DND-41 (cell line): ENCODE data around the gene WAS.

Experiments used
- ATAC-seq: fragments of 200-7000 bp; cut with Tn5 transposase; 3 replicates; pipeline ENCODE4 v1.9.1; 2021; ENCODE audit warnings: low read depth; ENCODE audit not compliant: insufficient read depth
- DNase-seq: peaks from one replicate; pipeline ENCODE4 v3.0.0-alpha.2; 2020
- H2AFZ ChIP-seq: 2 replicates; pipeline ENCODE4 v1.6.0; 2012; ENCODE audit warnings: low read depth, low read length
- H3K27ac ChIP-seq: 2 replicates; pipeline ENCODE4 v1.5.1; 2012; ENCODE audit warnings: low read length, inconsistent platforms
- H3K27me3 ChIP-seq: fragments of 200-600 bp; sonication (generic); 2 replicates; pipeline ENCODE4 v1.6.0; 2012; ENCODE audit warnings: low read length, mild to moderate bottlenecking, inconsistent platforms; ENCODE audit not compliant: insufficient read depth, poor library complexity
- H3K36me3 ChIP-seq: 2 replicates; pipeline ENCODE4 v1.5.1; 2012; ENCODE audit warnings: low read length, inconsistent platforms; ENCODE audit not compliant: insufficient read depth
- H3K4me1 ChIP-seq: 2 replicates; pipeline ENCODE4 v1.5.1; 2012; ENCODE audit warnings: mild to moderate bottlenecking, low read length; ENCODE audit not compliant: insufficient read depth
- H3K4me2 ChIP-seq: 2 replicates; pipeline ENCODE4 v1.6.0; 2012; ENCODE audit warnings: mild to moderate bottlenecking, moderate library complexity, low read length, inconsistent platforms; ENCODE audit not compliant: insufficient read depth
- H3K4me3 ChIP-seq, 2 experiments: fragments of 200-600 bp in 1 of 2; shearing (Covaris generic) in 1 of 2; 2 replicates each; pipeline ENCODE4 v1.5.1; 2012 to 2016; ENCODE audit warnings: inconsistent platforms in 2 of 2, low read length in 2 of 2, mild to moderate bottlenecking in 2 of 2, low read depth in 1 of 2, moderate library complexity in 1 of 2
- H3K79me2 ChIP-seq: 2 replicates; pipeline ENCODE4 v1.6.0; 2012; ENCODE audit warnings: low read length, inconsistent platforms; ENCODE audit not compliant: insufficient read depth
- H3K9ac ChIP-seq: 2 replicates; pipeline ENCODE4 v1.6.0; 2012; ENCODE audit warnings: low read depth, mild to moderate bottlenecking, inconsistent platforms, low read length, moderate library complexity
- H3K9me3 ChIP-seq: 2 replicates; pipeline ENCODE4 v1.5.1; 2012; ENCODE audit warnings: low read length, moderate library complexity, mild to moderate bottlenecking, inconsistent platforms; ENCODE audit not compliant: insufficient read depth, severe bottlenecking
- H4K20me1 ChIP-seq: 2 replicates; pipeline ENCODE4 v1.6.0; 2012; ENCODE audit warnings: low read length; ENCODE audit not compliant: insufficient read depth
- CTCF ChIP-seq: IDR thresholded peaks from 2 replicates; pipeline ENCODE4 v1.5.1; 2012; ENCODE audit warnings: borderline replicate concordance, low read length, moderate library complexity, mild to moderate bottlenecking; ENCODE audit not compliant: poor library complexity, severe bottlenecking; ENCODE audit errors: extremely low read depth
- EZH2 ChIP-seq: IDR thresholded peaks from 3 replicates; pipeline ENCODE4 v1.6.1; 2012; ENCODE audit warnings: borderline replicate concordance, low read depth, mild to moderate bottlenecking, moderate library complexity, low read length, inconsistent platforms; ENCODE audit not compliant: severe bottlenecking

The WAS gene

DNA sequence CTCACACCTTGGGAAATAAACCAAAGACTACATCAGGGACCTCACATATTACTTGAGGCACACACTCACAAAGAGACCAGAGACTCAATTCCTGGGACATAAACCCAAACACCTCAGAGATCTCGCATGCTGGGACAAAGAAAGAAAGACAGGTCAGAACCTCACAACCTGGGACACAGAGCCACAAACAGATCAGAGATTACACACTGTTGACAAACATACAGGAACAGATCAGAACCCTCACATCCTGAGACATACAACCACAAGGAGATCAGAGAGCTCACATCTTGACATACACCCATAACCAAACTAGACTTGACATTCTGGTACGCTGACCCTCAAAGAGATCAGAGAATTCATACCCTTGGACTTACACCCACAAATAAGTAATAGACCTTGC, 30.2 kb downstream of the WAS start:
- Histone ChIP-seq H3K4me2 (no peak overlapping the region), H3K79me2 (no peaks in the 10 kb centered on the region), H3K9ac (no peak overlapping the region), H3K4me3 (no peak overlapping the region), H3K27me3 (no peaks in the 10 kb centered on the region), H3K36me3 (peaks cover under 1% of the 10 kb centered on the region), H3K9me3 (no peaks in the 10 kb centered on the region), H2AFZ (no peak overlapping the region), H3K4me1 (peaks cover 9% of the 10 kb centered on the region; the same call in 1 of the 2 replicates), H3K27ac (no peak overlapping the region), H4K20me1 (peaks cover 5% of the 10 kb centered on the region; the same call in 1 of the 2 replicates)
- ATAC-seq, result no peak
- TF ChIP-seq EZH2 (no peak), CTCF (no peak)
- no peak for DNase-seq

DNA sequence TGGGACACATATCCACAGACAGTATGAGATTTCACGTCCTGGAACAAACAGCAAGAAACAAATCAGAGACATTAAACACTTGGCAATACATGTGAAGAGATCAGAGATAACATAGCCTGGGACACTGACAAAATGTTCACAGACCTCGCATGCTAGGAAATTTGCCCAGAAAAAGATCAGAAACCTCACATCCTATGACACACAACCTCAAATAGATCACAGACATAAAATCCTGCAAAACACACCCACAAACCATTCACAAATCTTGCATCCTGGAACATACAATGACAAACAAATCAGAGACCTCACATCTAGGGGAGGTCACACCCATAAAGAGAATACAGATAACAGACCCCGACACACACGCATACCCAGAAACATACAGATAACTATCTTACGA, 31.0 kb downstream of the WAS start:
- H3K4me2 ChIP-seq, result no peak overlapping the region
- H3K9me3 ChIP-seq, result no peaks in the 10 kb centered on the region
- TF ChIP-seq CTCF (no peak), EZH2 (no peak)
- no peak overlapping the region for H2AFZ ChIP-seq
- no peaks in the 10 kb centered on the region for H3K36me3 ChIP-seq
- no peaks in the 10 kb centered on the region for H3K27me3 ChIP-seq
- H3K27ac ChIP-seq, result no peak overlapping the region
- no peak for DNase-seq
- H3K9ac ChIP-seq, result no peak overlapping the region
- no peak for ATAC-seq
- H3K4me3 ChIP-seq, result no peak overlapping the region
- H3K79me2 ChIP-seq, result no peaks in the 10 kb centered on the region; the same call in 1 of the 2 replicates
- peaks cover 3% of the 10 kb centered on the region; the same call in 1 of the 2 replicates for H4K20me1 ChIP-seq
- peaks cover 9% of the 10 kb centered on the region; the same call in 1 of the 2 replicates for H3K4me1 ChIP-seq

DNA sequence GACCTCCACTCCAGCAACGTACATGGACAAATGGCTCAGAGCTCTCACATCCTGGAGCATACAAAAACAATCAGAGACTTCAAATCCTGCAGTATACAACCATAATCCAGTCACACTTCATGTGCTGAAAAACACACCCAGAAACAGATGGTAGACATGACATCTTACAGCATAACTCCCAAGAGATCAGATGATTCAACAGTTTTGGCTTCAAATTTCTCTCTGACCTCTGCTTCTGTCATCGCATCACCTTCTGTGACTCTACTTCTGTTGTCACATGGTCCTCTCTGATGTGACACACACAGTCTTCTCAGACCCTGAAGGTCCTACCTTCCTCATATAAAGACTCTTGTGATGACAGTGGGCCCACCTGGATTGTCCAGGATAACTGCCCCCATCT, 31.5 kb downstream of the WAS start:
- H2AFZ ChIP-seq, result no peak overlapping the region
- H3K4me1 ChIP-seq, result peaks cover 9% of the 10 kb centered on the region; the same call in 1 of the 2 replicates
- no peaks in the 10 kb centered on the region for H3K27me3 ChIP-seq
- no peaks in the 10 kb centered on the region for H3K36me3 ChIP-seq
- no peaks in the 10 kb centered on the region; the same call in 1 of the 2 replicates for H3K79me2 ChIP-seq
- H4K20me1 ChIP-seq, result no peaks in the 10 kb centered on the region
- H3K27ac ChIP-seq, result no peak overlapping the region
- DNase-seq (no peak), ATAC-seq (no peak)
- no peak overlapping the region for H3K9ac ChIP-seq
- H3K4me3 ChIP-seq, result no peak overlapping the region
- H3K4me2 ChIP-seq, result no peak overlapping the region
- no peak for TF ChIP-seq CTCF
- TF ChIP-seq EZH2, result no peak
- no peaks in the 10 kb centered on the region for H3K9me3 ChIP-seq
